ENCODE measurements around the gene TMEM141. TPM values are rescaled to one million over a fixed set of nuclear protein-coding genes. Genes with fewer than 3 reads are reported as not detected.

Gene TMEM141
- total and polyA plus RNA-seq, 2 of the 8 experiments (the other 6 are each of a cell fraction or from before 2014, with no cell fraction given) = 51.1 to 137 TPM

DNA sequence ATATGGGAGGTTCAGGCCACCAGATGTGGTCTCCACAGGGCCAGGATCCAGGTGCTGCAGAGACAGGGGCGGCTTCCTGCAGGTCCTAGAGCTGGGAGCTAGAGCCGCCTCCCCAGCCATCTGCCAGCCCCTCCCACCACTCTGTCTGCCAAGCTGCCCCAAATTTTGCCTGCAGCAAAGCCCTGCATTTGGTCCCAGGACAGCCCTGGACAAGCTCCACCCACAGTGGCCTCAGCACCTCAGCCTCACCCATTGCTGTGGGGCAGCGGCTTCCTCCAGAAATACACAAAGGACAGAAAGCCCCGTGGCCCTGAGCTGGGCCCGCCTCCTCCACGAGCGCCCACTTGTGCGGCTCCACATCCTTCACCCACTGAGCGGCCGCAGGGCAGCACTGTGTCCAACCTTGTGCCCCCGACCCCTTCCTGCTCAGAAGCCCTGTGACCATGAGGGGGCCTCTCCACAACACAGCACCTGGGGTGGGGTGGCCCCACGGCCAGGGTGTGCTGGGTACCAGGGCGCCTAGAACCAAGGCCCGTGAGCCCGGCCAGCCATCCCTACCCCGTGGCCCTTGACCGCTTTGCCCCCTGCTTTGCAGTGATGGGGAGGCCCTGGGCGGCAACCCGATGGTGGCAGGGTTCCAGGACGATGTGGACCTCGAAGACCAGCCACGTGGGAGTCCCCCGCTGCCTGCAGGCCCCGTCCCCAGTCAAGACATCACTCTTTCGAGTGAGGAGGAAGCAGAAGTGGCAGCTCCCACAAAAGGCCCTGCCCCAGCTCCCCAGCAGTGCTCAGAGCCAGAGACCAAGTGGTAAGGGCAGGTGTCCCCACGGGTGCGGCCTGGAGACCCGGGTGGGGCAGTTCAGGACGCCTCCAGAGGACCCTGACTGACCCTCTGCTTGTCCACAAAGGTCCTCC lies 47.4 kb downstream of the TMEM141 start (continued):
- TF ChIP-seq, protein P1, sequence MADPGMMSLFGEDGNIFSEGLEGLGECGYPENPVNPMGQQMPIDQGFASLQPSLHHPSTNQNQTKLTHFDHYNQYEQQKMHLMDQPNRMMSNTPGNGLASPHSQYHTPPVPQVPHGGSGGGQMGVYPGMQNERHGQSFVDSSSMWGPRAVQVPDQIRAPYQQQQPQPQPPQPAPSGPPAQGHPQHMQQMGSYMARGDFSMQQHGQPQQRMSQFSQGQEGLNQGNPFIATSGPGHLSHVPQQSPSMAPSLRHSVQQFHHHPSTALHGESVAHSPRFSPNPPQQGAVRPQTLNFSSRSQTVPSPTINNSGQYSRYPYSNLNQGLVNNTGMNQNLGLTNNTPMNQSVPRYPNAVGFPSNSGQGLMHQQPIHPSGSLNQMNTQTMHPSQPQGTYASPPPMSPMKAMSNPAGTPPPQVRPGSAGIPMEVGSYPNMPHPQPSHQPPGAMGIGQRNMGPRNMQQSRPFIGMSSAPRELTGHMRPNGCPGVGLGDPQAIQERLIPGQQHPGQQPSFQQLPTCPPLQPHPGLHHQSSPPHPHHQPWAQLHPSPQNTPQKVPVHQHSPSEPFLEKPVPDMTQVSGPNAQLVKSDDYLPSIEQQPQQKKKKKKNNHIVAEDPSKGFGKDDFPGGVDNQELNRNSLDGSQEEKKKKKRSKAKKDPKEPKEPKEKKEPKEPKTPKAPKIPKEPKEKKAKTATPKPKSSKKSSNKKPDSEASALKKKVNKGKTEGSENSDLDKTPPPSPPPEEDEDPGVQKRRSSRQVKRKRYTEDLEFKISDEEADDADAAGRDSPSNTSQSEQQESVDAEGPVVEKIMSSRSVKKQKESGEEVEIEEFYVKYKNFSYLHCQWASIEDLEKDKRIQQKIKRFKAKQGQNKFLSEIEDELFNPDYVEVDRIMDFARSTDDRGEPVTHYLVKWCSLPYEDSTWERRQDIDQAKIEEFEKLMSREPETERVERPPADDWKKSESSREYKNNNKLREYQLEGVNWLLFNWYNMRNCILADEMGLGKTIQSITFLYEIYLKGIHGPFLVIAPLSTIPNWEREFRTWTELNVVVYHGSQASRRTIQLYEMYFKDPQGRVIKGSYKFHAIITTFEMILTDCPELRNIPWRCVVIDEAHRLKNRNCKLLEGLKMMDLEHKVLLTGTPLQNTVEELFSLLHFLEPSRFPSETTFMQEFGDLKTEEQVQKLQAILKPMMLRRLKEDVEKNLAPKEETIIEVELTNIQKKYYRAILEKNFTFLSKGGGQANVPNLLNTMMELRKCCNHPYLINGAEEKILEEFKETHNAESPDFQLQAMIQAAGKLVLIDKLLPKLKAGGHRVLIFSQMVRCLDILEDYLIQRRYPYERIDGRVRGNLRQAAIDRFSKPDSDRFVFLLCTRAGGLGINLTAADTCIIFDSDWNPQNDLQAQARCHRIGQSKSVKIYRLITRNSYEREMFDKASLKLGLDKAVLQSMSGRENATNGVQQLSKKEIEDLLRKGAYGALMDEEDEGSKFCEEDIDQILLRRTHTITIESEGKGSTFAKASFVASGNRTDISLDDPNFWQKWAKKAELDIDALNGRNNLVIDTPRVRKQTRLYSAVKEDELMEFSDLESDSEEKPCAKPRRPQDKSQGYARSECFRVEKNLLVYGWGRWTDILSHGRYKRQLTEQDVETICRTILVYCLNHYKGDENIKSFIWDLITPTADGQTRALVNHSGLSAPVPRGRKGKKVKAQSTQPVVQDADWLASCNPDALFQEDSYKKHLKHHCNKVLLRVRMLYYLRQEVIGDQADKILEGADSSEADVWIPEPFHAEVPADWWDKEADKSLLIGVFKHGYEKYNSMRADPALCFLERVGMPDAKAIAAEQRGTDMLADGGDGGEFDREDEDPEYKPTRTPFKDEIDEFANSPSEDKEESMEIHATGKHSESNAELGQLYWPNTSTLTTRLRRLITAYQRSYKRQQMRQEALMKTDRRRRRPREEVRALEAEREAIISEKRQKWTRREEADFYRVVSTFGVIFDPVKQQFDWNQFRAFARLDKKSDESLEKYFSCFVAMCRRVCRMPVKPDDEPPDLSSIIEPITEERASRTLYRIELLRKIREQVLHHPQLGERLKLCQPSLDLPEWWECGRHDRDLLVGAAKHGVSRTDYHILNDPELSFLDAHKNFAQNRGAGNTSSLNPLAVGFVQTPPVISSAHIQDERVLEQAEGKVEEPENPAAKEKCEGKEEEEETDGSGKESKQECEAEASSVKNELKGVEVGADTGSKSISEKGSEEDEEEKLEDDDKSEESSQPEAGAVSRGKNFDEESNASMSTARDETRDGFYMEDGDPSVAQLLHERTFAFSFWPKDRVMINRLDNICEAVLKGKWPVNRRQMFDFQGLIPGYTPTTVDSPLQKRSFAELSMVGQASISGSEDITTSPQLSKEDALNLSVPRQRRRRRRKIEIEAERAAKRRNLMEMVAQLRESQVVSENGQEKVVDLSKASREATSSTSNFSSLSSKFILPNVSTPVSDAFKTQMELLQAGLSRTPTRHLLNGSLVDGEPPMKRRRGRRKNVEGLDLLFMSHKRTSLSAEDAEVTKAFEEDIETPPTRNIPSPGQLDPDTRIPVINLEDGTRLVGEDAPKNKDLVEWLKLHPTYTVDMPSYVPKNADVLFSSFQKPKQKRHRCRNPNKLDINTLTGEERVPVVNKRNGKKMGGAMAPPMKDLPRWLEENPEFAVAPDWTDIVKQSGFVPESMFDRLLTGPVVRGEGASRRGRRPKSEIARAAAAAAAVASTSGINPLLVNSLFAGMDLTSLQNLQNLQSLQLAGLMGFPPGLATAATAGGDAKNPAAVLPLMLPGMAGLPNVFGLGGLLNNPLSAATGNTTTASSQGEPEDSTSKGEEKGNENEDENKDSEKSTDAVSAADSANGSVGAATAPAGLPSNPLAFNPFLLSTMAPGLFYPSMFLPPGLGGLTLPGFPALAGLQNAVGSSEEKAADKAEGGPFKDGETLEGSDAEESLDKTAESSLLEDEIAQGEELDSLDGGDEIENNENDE (IDR thresholded peaks at IDR 0.05; ENCODE audit: insufficient replicate concordance, low read length) = no peak
- TF ChIP-seq KDM5A (IDR thresholded peaks at IDR 0.05; ENCODE audit: low read length) = no peak
- no peak for TF ChIP-seq TAF1 (IDR thresholded peaks at IDR 0.05; ENCODE audit: low read depth, low read length)

Data from H1 (cell line).